Measurements from ENCODE around the gene TNRC6A. TPM values are rescaled to one million over a fixed set of nuclear protein-coding genes. Genes with fewer than 3 reads are reported as not detected.
"Not testable (repeated sequence)": the region's sequence is repeated elsewhere in the genome, so short reads cannot be mapped to it uniquely, and the experiment has no call there.

TNRC6A gene
- total RNA-seq, 1 experiment from 2014 or later, result 14.9 TPM

GRCh38 chr16:24776501-24777220, 47.2 kb downstream of the TNRC6A start:
- in situ Hi-C loops (cut with HindIII; ENCODE audit: low pct_unique_long_range_greater_than_20kb, low sequenced_read_pairs), result no loop called here
- DNase-seq (ENCODE audit: low read depth, low spot score), result no peak

- no peak for DNase-seq (ENCODE audit: low read depth, low spot score)
- in situ Hi-C loops (cut with HindIII; ENCODE audit: low pct_unique_long_range_greater_than_20kb, low sequenced_read_pairs), result no loop called here
Observed at GRCh38 chr16:24778671-24779070, 49.2 kb downstream of the TNRC6A start.

- DNase-seq (ENCODE audit: low read depth, low spot score), result no peak
- in situ Hi-C loops (cut with HindIII; ENCODE audit: low pct_unique_long_range_greater_than_20kb, low sequenced_read_pairs), result no loop called here
Observed at GRCh38 chr16:24781256-24781655, 51.8 kb downstream of the TNRC6A start.

GRCh38 chr16:24784121-24784520, 54.7 kb downstream of the TNRC6A start:
- in situ Hi-C loops (cut with HindIII; ENCODE audit: low pct_unique_long_range_greater_than_20kb, low sequenced_read_pairs), result no loop called here

GRCh38 chr16:24789881-24790280, 60.4 kb downstream of the TNRC6A start:
- DNase-seq (ENCODE audit: low read depth, low spot score), result no peak
- in situ Hi-C loops (cut with HindIII; ENCODE audit: low pct_unique_long_range_greater_than_20kb, low sequenced_read_pairs), result no loop called here

More at GRCh38 chr16:24784121-24784520, 54.7 kb downstream of the TNRC6A start:
- no peak for DNase-seq (ENCODE audit: low read depth, low spot score)

GRCh38 chr16:24800586-24800985, 71.1 kb downstream of the TNRC6A start:
- in situ Hi-C loops (cut with HindIII; ENCODE audit: low pct_unique_long_range_greater_than_20kb, low sequenced_read_pairs), result no loop called here
- peak; percentile 69 for DNase-seq (ENCODE audit: low read depth, low spot score)

GRCh38 chr16:24801761-24802302, 72.4 kb downstream of the TNRC6A start:
- in situ Hi-C loops (cut with HindIII; ENCODE audit: low pct_unique_long_range_greater_than_20kb, low sequenced_read_pairs), result no loop called here
- DNase-seq (ENCODE audit: low read depth, low spot score), result no peak

GRCh38 chr16:24805484-24805883, 76.0 kb downstream of the TNRC6A start:
- DNase-seq (ENCODE audit: low read depth, low spot score), result no peak
- in situ Hi-C loops (cut with HindIII; ENCODE audit: low pct_unique_long_range_greater_than_20kb, low sequenced_read_pairs), result no loop called here

- DNase-seq (ENCODE audit: low read depth, low spot score), result no peak
- in situ Hi-C loops (cut with HindIII; ENCODE audit: low pct_unique_long_range_greater_than_20kb, low sequenced_read_pairs), result no loop called here
Observed at GRCh38 chr16:24807301-24807700, 77.8 kb downstream of the TNRC6A start.

GRCh38 chr16:24810951-24811843, 81.7 kb downstream of the TNRC6A start:
- DNase-seq (ENCODE audit: low read depth, low spot score), result no peak
- in situ Hi-C loops (cut with HindIII; ENCODE audit: low pct_unique_long_range_greater_than_20kb, low sequenced_read_pairs), result no loop called here

- DNase-seq (ENCODE audit: low read depth, low spot score); in situ Hi-C loops (cut with HindIII; ENCODE audit: low pct_unique_long_range_greater_than_20kb, low sequenced_read_pairs): not testable (repeated sequence)
Observed at GRCh38 chr16:24812813-24813212, 83.4 kb downstream of the TNRC6A start.

- DNase-seq (ENCODE audit: low read depth, low spot score), result no peak
- in situ Hi-C loops (cut with HindIII; ENCODE audit: low pct_unique_long_range_greater_than_20kb, low sequenced_read_pairs), result no loop called here
Observed at GRCh38 chr16:24815021-24815420, 85.6 kb downstream of the TNRC6A start.

GRCh38 chr16:24816688-24817087, 87.2 kb downstream of the TNRC6A start:
- no peak for DNase-seq (ENCODE audit: low read depth, low spot score)
- in situ Hi-C loops (cut with HindIII; ENCODE audit: low pct_unique_long_range_greater_than_20kb, low sequenced_read_pairs), result no loop called here

- in situ Hi-C loops (cut with HindIII; ENCODE audit: low pct_unique_long_range_greater_than_20kb, low sequenced_read_pairs), result no loop called here
Observed at GRCh38 chr16:24819462-24820040, 90.1 kb downstream of the TNRC6A start.

GRCh38 chr16:24820522-24820921, 91.1 kb downstream of the TNRC6A start:
- in situ Hi-C loops (cut with HindIII; ENCODE audit: low pct_unique_long_range_greater_than_20kb, low sequenced_read_pairs), result no loop called here
- no peak for DNase-seq (ENCODE audit: low read depth, low spot score)

More at GRCh38 chr16:24819462-24820040, 90.1 kb downstream of the TNRC6A start:
- no peak for DNase-seq (ENCODE audit: low read depth, low spot score)

GRCh38 chr16:24821129-24821528, 91.7 kb downstream of the TNRC6A start:
- in situ Hi-C loops (cut with HindIII; ENCODE audit: low pct_unique_long_range_greater_than_20kb, low sequenced_read_pairs), result no loop called here
- no peak for DNase-seq (ENCODE audit: low read depth, low spot score)

- in situ Hi-C loops (cut with HindIII; ENCODE audit: low pct_unique_long_range_greater_than_20kb, low sequenced_read_pairs), result no loop called here
- no peak for DNase-seq (ENCODE audit: low read depth, low spot score)
Observed at GRCh38 chr16:24822542-24822941, 93.1 kb downstream of the TNRC6A start.

- DNase-seq (ENCODE audit: low read depth, low spot score), result no peak
- in situ Hi-C loops (cut with HindIII; ENCODE audit: low pct_unique_long_range_greater_than_20kb, low sequenced_read_pairs), result no loop called here
Observed at GRCh38 chr16:24822974-24823373, 93.5 kb downstream of the TNRC6A start.
